Body of pancreas (tissue), 4 donors: Measurements from ENCODE around the gene PDE1A.

Source experiments
- CTCF ChIP-seq, 7 experiments: fragments of 450-650 bp in 4 of 7; fragments of 200-600 bp in 3 of 7; sonication (generic) in 3 of 7; IDR thresholded peaks; one replicate each; pipeline ENCODE4 v1.5.1; 2016 to 2019; ENCODE audit warnings: antibody characterized with exemption in 7 of 7
- POLR2A ChIP-seq, 3 donors: fragments of 450-650 bp; IDR thresholded peaks; one replicate each; pipeline ENCODE4 v1.6.1; 2016; ENCODE audit warnings: antibody characterized with exemption in 3 of 3, mild to moderate bottlenecking in 2 of 3

DNA sequence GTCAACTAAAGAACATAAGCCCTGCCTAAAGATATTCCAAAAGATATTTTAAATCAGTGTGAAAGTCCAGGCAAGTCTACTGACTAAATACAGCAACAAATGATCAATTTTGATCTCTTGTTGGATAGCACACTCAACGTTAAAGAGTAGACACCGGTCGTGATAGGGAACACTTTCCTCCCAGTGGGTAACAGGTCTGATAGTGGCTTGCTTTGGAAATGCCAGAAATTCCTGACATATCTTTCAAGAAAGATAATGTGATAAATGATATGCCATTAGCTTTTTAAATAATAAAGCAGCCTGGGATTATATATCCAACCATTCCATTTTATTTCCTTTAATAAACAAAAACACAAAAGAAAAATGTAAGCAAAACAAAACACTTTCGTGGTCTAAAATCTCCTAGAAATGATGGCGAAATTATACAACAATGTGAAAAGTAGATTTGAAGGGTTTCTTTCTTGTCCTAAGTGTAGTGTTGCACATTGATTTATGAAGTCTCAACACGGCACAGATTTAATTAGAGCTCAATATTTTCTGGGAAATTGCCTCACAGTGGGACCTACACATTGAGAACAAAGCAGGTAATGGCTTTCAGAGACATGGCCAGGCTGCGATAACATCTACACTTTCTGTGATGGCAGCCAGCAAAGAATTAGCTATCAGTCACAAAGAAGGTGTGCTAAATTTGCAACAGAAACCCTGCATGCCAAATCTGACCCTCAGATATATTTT is 282.6 kb downstream of the PDE1A start:
- TF ChIP-seq CTCF (IDR thresholded peaks at IDR 0.05) = no peak
- TF ChIP-seq POLR2A (IDR thresholded peaks at IDR 0.05) = no peak
